ENCODE data around the gene LINGO1.

DNA sequence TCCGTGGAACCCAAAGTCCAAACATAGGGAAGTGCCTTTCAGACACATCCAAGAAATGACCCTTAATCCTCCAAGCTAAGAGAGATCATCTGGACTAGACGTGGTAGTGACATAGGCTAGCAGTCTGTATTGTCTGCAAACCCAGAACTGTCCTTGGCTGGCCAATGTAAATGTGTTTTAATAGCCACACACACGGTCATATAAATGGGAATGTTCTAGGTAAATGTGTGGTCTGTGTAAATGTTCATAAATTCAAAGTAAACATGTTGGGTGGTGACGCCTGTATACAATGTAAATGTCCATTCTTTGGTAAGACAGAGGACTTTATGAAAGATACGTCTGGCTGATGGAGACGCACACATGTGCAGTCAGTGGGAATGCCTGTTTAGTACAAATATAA lies 16.3 kb upstream of the LINGO1 start:
- TF ChIP-seq YBX1 (IDR thresholded peaks at IDR 0.05) (no peak), SMAD1 (IDR thresholded peaks at IDR 0.05; ENCODE audit: low read depth, low read length, partially characterized antibody) (no peak), EZH2 (IDR thresholded peaks at IDR 0.05; ENCODE audit: borderline replicate concordance, low read depth, low read length) (no peak), CBX5 (IDR thresholded peaks at IDR 0.05; ENCODE audit: borderline replicate concordance, low read depth) (no peak), RAD21 (CRISPR knock-in tag; conservative IDR thresholded peaks at IDR 0.05 in 1 of 2, IDR thresholded peaks at IDR 0.05 in 1 of 2) (no peak), TCF7 (IDR thresholded peaks at IDR 0.05; ENCODE audit: borderline replicate concordance) (no peak), SMC3 (conservative IDR thresholded peaks at IDR 0.05; ENCODE audit: insufficient read depth, low read depth, low read length) (no peak), ZNF121 (CRISPR knock-in tag; conservative IDR thresholded peaks at IDR 0.05) (no peak), U2AF2 (optimal IDR thresholded peaks at IDR 0.05; ENCODE audit: low read depth, low read length) (no peak), CBX3 (IDR thresholded peaks at IDR 0.05; ENCODE audit: borderline replicate concordance in 1 of 2, low read length in 2 of 2) (no peak), ZNF282 (CRISPR knock-in tag; IDR thresholded peaks at IDR 0.05) (no peak)
- TF ChIP-seq, protein P1, sequence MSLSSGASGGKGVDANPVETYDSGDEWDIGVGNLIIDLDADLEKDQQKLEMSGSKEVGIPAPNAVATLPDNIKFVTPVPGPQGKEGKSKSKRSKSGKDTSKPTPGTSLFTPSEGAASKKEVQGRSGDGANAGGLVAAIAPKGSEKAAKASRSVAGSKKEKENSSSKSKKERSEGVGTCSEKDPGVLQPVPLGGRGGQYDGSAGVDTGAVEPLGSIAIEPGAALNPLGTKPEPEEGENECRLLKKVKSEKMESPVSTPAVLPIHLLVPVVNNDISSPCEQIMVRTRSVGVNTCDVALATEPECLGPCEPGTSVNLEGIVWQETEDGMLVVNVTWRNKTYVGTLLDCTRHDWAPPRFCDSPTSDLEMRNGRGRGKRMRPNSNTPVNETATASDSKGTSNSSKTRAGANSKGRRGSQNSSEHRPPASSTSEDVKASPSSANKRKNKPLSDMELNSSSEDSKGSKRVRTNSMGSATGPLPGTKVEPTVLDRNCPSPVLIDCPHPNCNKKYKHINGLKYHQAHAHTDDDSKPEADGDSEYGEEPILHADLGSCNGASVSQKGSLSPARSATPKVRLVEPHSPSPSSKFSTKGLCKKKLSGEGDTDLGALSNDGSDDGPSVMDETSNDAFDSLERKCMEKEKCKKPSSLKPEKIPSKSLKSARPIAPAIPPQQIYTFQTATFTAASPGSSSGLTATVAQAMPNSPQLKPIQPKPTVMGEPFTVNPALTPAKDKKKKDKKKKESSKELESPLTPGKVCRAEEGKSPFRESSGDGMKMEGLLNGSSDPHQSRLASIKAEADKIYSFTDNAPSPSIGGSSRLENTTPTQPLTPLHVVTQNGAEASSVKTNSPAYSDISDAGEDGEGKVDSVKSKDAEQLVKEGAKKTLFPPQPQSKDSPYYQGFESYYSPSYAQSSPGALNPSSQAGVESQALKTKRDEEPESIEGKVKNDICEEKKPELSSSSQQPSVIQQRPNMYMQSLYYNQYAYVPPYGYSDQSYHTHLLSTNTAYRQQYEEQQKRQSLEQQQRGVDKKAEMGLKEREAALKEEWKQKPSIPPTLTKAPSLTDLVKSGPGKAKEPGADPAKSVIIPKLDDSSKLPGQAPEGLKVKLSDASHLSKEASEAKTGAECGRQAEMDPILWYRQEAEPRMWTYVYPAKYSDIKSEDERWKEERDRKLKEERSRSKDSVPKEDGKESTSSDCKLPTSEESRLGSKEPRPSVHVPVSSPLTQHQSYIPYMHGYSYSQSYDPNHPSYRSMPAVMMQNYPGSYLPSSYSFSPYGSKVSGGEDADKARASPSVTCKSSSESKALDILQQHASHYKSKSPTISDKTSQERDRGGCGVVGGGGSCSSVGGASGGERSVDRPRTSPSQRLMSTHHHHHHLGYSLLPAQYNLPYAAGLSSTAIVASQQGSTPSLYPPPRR (CRISPR knock-in tag; IDR thresholded peaks at IDR 0.05; ENCODE audit: borderline replicate concordance) = no peak
